ENCODE results near the gene CCDC92B.

GRCh38 chr17:2681650-2682049, 67.8 kb downstream of the CCDC92B start:
- TF ChIP-seq, protein P1, sequence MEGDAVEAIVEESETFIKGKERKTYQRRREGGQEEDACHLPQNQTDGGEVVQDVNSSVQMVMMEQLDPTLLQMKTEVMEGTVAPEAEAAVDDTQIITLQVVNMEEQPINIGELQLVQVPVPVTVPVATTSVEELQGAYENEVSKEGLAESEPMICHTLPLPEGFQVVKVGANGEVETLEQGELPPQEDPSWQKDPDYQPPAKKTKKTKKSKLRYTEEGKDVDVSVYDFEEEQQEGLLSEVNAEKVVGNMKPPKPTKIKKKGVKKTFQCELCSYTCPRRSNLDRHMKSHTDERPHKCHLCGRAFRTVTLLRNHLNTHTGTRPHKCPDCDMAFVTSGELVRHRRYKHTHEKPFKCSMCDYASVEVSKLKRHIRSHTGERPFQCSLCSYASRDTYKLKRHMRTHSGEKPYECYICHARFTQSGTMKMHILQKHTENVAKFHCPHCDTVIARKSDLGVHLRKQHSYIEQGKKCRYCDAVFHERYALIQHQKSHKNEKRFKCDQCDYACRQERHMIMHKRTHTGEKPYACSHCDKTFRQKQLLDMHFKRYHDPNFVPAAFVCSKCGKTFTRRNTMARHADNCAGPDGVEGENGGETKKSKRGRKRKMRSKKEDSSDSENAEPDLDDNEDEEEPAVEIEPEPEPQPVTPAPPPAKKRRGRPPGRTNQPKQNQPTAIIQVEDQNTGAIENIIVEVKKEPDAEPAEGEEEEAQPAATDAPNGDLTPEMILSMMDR (IDR thresholded peaks at IDR 0.05), result no peak
- no peak for TF ChIP-seq POLR2A (IDR thresholded peaks at IDR 0.05)

Data from thyroid gland (tissue), 4 donors.